CD4-positive, alpha-beta T cell treated with Interferon alpha-2 for 1 hour (primary cell): ENCODE data around the gene CD300A.

ENCODE experiments used
- DNase-seq, 2 donors: peaks; one replicate each; pipeline ENCODE4 v3.0.0-alpha.2; 2020 to 2022

Gene CD300A

DNA sequence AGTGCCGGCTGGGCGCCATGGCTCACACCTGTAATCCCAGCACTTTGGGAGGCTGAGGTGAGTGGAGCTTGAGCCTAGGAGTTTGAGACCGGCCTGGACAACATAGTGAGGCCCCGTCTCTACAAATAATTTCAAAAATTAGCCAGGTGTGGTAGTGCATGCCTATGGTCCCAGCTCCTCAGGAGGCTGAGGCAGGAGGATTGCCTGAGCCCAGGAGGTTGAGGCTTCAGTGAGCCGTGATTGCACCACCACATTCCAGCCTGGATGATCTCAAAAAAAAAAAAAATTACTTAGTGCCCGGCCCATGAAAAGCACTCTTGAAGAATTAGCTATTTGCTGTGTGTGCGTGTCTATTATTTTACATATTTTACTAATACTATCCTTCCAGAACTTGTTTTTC lies 24.9 kb upstream of the CD300A start:
- DNase-seq: no peak

DNA sequence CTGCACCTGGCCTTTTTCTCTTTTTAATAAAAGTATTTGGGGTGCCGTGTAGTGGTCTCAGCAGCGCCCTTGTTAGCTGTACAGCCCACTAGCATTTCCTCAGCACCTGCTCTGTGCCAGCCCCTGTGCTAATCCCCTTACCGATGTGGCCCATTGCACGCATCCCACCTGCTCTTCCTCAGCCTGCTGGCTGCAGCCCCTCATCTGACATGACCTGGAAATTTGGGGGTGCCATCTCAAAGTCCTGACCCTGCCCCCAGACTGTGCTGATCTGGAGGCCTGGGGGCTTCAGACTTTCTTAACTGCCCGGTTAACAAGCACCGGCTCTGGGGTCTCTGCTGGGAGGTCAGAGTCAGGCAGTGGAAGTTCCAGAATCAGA lies 24.2 kb upstream of the CD300A start:
- DNase-seq: no peak

- peak; percentile 31 to 62 for DNase-seq
These were observed 23.5 kb upstream of the CD300A start for GRCh38 chr17:74442670-74443515.

DNA sequence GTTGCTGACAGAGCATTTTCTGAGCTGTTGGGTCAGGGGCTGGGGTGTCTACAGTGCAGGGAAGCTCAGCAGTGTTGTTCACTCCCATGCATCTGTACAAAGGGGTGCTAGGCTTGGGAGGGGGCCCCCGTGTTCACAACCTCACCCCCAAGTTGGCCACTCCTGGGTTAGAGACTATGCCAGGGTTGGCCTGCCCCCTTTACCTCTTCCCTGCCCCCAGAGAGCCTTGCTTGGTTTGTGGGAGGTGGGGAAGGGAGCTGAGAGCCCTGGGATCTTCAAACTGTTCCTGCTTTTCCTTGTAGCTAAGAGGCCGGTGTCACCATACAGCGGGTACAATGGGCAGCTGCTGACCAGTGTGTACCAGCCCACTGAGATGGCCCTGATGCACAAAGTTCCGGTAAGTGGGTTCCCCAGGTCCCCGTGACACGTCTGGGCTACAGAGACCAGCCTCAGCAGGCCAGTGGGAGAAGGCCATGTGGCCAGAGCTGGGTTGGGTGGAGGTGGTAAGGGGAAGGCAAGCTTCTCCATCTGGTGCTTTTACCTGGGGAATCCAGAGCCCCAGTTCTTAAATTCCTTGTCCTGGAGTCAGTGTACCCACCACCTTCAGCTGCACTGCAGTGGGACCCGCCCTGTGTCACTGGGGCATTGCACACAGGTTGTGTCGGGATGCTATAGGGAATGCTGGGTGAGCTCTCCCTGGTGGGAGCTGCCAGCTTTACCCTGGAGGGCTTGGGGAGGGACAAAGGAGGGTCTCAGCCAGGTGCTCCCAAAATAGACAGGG lies 22.7 kb upstream of the CD300A start:
- DNase-seq: no peak

- no peak for DNase-seq
These were observed 22.0 kb upstream of the CD300A start for GRCh38 chr17:74444406-74444805.

GRCh38 chr17:74445158-74445557 lies 21.3 kb upstream of the CD300A start:
- no peak for DNase-seq

DNA sequence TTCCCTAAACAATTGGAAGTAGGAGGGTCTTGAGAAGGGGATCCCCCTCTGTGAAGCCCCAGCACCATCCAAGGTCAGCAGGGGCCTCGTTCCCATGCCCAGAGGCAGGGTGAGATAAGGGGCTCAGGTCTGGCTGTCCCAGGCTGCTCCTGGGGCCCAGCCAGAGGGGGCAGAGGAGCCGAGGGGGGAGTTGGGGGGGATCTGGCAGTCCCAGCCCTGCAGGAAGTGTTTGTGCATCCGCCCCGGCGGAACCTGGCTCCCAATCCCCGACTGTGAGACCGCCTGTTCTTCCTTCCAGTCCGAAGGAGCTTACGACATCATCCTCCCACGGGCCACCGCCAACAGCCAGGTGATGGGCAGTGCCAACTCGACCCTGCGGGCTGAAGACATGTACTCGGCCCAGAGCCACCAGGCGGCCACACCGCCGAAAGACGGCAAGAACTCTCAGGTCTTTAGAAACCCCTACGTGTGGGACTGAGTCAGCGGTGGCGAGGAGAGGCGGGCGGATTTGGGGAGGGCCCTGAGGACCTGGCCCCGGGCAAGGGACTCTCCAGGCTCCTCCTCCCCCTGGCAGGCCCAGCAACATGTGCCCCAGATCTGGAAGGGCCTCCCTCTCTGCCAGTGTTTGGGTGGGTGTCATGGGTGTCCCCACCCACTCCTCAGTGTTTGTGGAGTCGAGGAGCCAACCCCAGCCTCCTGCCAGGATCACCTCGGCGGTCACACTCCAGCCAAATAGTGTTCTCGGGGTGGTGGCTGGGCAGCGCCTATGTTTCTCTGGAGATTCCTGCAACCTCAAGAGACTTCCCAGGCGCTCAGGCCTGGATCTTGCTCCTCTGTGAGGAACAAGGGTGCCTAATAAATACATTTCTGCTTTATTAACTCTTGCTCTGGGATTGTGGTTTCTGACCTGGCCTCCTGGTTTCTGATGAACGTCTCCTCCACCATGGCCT lies 19.6 kb upstream of the CD300A start:
- DNase-seq: peak in 1 of 2 donors; percentile 26

- no peak for DNase-seq
These were observed 18.7 kb upstream of the CD300A start for GRCh38 chr17:74447628-74448159.

- no peak for DNase-seq
These were observed 17.7 kb upstream of the CD300A start for GRCh38 chr17:74448756-74449155.

- no peak for DNase-seq
These were observed 17.1 kb upstream of the CD300A start for GRCh38 chr17:74449306-74449705.

GRCh38 chr17:74449773-74450172 lies 16.7 kb upstream of the CD300A start:
- no peak for DNase-seq

- no peak for DNase-seq
These were observed 16.2 kb upstream of the CD300A start for GRCh38 chr17:74450231-74450630.

DNA sequence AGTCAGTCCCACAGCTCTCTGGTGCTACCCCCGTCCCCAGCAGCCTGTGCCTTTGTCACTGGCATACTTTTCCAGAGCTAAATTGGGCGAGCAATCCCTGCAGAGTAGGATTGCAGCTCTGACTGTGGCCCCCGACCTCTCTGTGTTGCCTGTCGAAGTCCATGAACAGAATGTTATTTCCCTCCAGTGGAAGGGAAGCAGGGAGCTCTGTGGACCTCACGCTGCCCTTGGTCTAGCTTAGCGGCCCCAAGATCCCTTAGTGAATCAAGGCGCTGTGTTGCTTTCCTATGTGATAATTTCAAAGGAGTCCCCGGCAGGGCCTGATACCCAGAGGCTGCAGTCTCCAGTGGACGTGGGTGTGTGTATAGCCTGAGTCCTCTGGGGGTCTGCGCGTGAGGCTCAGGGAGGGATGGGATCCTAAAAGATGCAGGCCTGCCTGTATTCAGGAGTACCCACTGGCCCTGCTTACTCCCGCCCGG lies 15.5 kb upstream of the CD300A start:
- no peak for DNase-seq

- DNase-seq: no peak
These were observed 14.9 kb upstream of the CD300A start for GRCh38 chr17:74451557-74451956.

DNA sequence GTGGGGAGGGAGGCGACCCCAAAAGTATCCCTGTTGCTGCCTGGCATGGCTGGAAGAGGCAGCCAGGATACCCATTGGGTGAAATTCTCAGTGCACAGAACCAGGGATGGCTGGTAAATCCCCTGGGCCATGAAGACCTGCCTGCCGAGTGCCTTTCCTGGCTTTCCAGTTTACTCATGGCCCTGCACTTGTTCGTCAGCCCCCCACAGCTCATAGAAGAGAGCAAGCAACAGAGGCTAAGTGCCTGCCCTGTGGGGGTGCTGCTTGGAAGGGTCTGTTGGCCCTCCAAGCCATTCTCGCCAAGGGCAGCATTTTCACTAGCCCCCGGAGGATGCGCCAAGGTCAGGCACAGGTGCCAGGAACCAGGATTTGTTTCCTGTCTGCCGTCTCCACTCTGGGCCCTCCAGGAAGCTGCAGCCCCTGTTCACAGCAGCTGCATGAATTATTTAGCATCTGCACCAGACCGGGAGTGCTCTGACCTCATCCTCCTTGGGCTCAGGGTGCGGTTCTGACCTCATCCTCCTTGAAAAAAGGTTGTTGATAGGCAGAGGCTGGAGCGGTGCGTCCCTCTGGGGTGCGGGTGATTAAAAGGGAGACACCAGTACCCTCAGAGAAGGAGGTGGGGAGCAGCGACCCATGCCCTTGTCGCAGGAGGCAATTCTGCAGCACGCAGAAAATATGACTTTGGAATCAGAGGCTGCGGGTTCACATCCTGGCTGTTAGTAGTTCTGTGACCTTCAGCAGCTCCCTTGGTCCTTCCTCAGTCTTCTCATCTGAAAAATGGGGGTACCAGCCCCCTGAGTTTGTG lies 14.2 kb upstream of the CD300A start:
- no peak for DNase-seq

GRCh38 chr17:74452841-74453661 lies 13.4 kb upstream of the CD300A start:
- DNase-seq: no peak

DNA sequence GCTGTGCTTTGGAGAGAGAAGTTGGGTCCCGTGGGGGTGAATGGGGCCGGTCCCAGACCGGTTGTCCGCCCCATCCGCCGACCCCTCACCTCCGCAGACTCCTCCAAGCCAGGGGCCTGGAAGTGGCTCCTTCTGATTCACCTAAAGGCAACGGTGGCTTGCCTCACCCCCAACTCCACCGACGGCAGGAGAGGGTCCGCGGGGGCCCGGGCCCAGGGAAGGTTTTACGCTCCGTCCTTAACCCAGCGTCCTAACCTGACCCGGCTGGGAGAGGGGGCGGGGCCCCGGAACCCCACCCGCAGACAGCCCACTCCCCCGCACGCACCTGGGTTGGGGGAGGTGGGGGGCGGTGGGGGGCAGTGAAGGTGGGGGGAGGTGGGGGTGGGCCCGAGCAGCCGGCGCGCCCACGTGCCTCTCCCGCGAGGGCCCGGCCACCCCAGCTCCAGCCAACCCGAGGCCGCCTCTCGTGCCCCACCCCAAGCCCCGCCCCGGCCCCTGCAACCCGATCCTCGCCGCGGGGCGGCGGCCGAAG lies 12.7 kb upstream of the CD300A start:
- peak; percentile 75 to 81 for DNase-seq

DNA sequence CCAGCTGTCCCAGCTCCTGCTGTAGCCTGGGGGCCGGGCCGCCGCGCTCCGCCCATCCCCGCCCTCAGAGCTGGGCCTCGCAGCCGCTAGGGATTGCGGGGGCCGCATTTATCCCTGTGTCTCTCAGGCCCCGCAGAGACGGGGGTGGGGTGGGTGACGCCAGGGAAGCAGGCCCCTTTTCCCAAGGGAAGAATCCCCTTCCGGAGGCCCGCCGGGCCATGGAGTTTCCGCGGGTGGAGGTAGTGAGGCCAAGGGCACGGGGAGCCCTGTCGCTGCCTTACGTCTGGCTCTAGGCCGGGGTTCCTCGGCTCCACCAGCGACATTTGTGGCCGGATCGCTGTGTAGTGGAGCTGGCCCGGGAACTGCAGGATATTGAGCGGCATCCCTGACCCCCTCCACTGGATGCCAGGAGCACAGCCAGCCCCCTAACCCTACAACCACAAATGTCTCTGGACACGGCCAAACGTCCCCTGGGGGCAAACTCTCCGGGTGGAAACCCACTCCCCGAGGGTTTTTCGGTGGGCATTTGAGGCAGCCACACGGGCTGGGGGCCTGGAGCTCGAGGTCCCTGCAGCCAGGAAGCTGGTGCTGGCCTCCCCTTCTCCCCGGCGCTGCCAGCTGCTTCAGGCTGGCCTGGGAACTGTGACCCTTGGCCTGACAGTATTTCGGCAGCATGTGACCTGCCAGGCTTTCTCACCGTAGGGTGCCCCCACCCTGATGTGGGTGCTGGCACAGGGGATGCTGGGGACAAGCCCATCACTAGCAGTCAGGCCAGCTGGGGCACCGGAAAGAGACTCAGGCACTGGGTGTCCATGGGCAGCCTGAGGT lies 12.0 kb upstream of the CD300A start:
- no peak for DNase-seq

- no peak for DNase-seq
These were observed 11.3 kb upstream of the CD300A start for GRCh38 chr17:74455025-74455545.
